Glomerular endothelial cell (primary cell): ENCODE results near the gene PRR36. TPM values are rescaled to one million over a fixed set of nuclear protein-coding genes. Genes with fewer than 3 reads are reported as not detected.
A peak's percentile ranks its signal among the peaks of the same experiment; 100 is the strongest.

Source experiments
- DNase-seq: peaks from one replicate; pipeline ENCODE4 v3.0.0-alpha.2; 2011; ENCODE audit warnings: low read depth, low spot score; ENCODE audit errors: extremely low read depth
- total RNA-seq: library from RNA; depleted of rRNA; stranded (reverse); fragments of >200 nt; gene quantifications from 2 replicates; pipeline ENCODE4 v1.2.3, GENCODE V29; 2015

PRR36 gene
- total RNA-seq, 1 donor from 2014 or later, result not detected

- DNase-seq, result no peak
Measured at GRCh38 chr19:7914099-7914498, 39.9 kb upstream of the PRR36 start.

- DNase-seq, result no peak
Measured at GRCh38 chr19:7913652-7914051, 39.5 kb upstream of the PRR36 start.

- DNase-seq, result no peak
Measured at GRCh38 chr19:7912697-7913564, 38.7 kb upstream of the PRR36 start.

- no peak for DNase-seq
Measured at GRCh38 chr19:7912144-7912696, 38.0 kb upstream of the PRR36 start.

- DNase-seq, result no peak
Measured at GRCh38 chr19:7911508-7912143, 37.4 kb upstream of the PRR36 start.

- DNase-seq, result no peak
Measured at GRCh38 chr19:7910321-7911161, 36.4 kb upstream of the PRR36 start.

- no peak for DNase-seq
Measured at GRCh38 chr19:7909471-7910067, 35.4 kb upstream of the PRR36 start.

GRCh38 chr19:7908742-7909461 lies 34.7 kb upstream of the PRR36 start:
- DNase-seq, result no peak

GRCh38 chr19:7908078-7908699 lies 34.0 kb upstream of the PRR36 start:
- DNase-seq, result no peak

- no peak for DNase-seq
Measured at GRCh38 chr19:7907544-7907943, 33.4 kb upstream of the PRR36 start.

- no peak for DNase-seq
Measured at GRCh38 chr19:7907122-7907521, 32.9 kb upstream of the PRR36 start.

- no peak for DNase-seq
Measured at GRCh38 chr19:7905859-7906258, 31.7 kb upstream of the PRR36 start.

GRCh38 chr19:7905268-7905667 lies 31.1 kb upstream of the PRR36 start:
- DNase-seq, result no peak

GRCh38 chr19:7904074-7905020 lies 30.2 kb upstream of the PRR36 start:
- no peak for DNase-seq

- peak; percentile 90 for DNase-seq
Measured at GRCh38 chr19:7903244-7904073, 29.3 kb upstream of the PRR36 start, which contains the start of gene MAP2K7. Gene MAP2K7 (plus strand): TSS chr19:7903877. CDS start chr19:7903945, 68 bp downstream.

GRCh38 chr19:7902796-7903243 lies 28.6 kb upstream of the PRR36 start:
- no peak for DNase-seq

GRCh38 chr19:7901337-7901736 lies 27.1 kb upstream of the PRR36 start:
- no peak for DNase-seq
